Measurements from ENCODE around the gene STXBP4.
A peak's percentile ranks its signal among the peaks of the same experiment; 100 is the strongest.

Gene STXBP4, protein sequence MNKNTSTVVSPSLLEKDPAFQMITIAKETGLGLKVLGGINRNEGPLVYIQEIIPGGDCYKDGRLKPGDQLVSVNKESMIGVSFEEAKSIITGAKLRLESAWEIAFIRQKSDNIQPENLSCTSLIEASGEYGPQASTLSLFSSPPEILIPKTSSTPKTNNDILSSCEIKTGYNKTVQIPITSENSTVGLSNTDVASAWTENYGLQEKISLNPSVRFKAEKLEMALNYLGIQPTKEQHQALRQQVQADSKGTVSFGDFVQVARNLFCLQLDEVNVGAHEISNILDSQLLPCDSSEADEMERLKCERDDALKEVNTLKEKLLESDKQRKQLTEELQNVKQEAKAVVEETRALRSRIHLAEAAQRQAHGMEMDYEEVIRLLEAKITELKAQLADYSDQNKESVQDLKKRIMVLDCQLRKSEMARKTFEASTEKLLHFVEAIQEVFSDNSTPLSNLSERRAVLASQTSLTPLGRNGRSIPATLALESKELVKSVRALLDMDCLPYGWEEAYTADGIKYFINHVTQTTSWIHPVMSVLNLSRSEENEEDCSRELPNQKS

DNA sequence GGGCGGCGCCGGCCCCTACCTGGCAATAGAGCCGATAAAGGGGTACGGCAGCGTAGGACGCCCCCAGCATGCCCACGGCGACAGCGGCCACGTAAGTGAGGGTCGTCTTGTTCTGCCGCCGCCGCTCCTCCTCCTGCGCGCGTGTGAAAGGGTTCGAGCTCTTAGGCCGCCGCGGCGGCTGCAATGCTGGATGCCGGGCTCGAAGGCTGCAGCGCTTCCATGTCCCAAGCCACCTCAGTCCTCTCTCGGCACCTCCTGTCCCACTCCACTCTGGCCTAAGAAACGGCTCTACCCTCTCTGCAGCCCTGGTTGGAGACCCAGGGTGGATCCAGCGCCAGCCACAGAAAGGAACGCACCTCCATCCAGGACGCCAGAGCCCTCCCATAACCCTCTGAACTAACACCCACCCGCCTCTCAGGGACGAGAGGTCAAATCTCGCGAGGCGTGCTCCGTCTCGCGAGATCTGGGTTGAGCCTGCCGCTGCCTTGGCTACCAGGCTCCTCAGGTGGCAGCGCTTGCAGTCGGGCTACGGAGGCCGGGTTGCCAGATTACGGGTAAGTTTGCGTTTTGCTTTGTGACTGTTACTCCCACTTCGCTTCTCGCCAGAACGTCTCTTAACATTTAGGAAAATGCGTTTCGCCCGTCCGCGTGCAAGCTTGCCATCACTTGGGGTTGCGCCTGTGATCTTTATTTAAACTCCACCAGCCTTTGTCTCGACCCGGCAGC lies at the start of gene STXBP4, which contains the start of gene COX11:
STXBP4 (plus strand) TSS at position 504 of the 726 bp plus-strand sequence. CDS start 17,455 bp downstream, outside the sequence.
COX11 (minus strand) TSS at position 393 of the 726 bp plus-strand sequence; CDS start at position 385, 8 bp downstream.
- DNase-seq, result peak; percentile 97

DNA sequence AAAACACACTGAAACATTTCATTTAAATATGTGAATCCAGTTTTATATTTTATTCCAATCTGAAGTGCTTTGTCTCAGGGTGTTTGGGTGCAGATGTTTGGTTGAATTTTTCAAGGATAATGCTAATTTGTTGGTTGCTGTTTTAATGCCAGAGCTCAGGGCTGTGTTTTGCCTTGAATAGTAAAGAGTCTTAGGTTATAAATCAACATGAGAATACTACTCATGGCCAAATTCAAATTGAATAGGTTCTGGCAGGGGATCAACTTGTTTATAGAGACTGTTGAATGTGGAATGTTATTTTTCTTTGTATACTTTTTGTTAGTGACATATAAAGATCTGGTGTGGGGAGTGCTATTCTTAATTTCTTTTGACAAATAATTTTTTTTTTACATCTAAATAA lies 49.1 kb upstream of the STXBP4 start:
- DNase-seq, result no peak

DNA sequence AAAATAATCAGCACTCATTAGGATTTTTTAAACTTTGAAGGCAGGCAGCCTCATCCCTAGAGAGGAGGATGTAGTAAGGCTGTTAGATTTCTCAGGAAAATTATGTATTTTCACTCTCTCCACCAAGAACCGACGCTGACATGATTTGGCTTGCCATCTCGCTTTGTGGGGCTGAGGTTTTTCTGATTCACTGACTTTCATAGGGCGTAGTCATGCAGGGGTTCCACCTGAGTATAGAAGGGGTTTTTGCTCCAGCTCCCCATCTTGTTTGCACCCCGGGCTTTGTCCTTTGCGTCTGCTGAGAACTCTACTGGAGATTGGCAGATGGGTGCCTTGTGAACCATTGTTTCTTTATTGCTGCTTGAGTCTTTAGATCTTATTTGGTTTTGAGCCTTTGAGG lies 47.7 kb upstream of the STXBP4 start:
- no peak for DNase-seq

DNA sequence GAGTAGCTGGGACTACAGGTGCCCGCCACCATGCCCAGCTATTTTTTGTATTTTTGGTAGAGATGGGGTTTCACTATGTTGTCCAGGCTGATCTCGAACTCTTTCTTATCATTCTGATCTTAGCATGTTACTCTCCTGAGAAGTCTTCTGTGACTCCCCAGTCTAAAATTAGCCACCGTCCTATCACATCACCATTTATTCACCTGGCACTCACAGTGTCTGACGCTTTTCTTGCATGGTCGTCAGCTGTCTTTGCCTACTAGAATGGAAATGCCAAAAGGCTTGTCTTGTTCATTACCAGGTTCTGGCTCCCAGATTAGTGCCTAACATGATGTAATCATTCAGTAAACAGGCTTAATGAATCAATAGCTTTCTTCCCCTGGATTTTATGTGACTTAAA lies 44.2 kb upstream of the STXBP4 start:
- no peak for DNase-seq

DNA sequence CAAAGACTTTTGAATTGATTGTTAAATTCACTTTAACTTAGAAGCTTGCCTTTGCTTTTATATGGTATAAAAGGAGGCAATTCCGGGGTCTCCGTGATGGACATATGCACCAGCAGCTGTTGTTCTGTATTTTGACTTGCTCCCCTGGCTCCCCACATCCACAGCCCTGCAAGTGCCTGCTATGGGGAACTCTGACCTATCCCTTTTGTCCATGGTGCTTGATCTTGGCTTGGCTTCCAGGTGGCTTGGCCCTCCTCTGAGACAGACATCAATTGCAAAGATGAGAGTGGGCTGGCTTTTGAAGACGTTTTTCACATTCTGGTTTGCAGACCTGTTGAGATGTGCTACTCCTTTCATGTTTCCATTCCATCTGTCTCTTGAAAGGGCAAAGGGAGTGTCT lies 41.0 kb upstream of the STXBP4 start:
- no peak for DNase-seq

DNA sequence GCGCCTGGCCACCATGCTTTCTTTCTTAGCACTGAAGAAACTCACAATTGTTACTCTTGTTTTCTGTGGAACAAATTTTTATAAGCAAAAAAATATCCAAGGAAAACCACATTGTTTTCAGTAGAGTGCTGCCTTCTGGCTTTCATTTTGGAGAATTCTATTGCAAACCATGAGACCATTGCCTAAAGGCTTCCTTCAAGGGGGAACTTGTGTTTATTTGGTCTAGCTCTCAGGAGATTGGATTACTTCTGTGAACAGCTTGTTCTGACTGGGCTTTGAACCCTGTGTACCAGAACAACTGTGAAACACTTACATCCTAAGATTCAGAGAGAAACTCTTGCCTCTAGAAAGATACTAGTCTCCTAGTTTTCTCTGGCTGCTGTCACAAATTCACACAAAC lies 35.9 kb upstream of the STXBP4 start:
- DNase-seq, result no peak

DNA sequence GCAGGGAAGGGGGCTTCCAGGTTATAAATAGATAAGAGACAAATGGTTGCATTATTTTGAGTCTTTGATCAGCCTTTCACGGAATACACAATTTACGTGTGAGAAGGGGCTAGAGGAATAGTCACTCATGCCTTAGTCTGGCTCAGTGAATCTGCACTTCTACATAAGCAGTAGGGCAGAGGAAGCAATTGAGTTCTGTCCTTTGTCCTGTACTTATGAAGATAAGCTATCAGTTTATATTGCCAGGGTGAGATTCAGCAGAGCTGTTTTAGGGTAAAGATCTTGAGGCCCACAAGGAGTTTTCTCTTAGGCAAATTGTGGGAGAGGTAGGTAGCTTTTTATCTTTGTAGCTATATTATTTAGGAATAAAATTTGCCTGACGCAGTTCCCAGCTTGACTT lies 34.6 kb upstream of the STXBP4 start:
- DNase-seq, result no peak

DNA sequence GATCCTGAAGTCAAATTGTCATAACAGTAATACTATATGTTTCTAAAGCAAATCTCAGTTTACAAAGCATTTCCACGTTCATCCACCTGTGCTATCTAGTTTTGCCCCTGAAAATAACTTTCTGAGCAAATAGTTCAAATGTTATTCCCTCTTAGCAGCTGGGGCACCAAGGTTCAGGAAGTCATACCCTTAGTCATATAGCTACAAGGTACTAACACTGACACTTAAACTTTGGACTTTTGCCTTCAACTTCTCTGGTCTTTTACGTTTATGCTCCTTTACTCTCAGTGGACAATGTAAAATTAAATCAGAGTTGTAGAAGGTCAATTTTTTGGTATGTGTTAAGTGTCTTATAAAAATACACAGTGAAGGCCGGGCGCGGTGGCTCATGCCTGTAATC lies 33.1 kb upstream of the STXBP4 start:
- DNase-seq, result no peak

DNA sequence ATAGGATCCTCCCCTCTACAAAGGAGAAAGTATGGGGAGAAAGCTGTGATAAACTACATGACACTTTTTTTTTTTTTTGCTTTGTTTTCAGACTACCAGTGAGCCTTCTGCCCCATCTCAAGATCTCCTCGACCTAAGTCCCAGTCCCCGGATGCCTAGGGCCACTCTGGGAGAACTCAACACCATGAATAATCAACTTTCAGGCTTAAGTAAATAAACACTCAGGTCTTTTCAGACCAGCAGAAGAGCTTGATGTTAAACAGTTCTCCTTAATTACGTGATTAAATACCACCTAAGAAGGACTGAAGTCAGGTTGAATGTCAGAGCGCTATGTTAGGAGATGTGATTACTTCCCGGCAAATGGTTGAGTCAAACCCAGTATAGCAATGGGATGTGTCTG lies 31.5 kb upstream of the STXBP4 start:
- no peak for DNase-seq

DNA sequence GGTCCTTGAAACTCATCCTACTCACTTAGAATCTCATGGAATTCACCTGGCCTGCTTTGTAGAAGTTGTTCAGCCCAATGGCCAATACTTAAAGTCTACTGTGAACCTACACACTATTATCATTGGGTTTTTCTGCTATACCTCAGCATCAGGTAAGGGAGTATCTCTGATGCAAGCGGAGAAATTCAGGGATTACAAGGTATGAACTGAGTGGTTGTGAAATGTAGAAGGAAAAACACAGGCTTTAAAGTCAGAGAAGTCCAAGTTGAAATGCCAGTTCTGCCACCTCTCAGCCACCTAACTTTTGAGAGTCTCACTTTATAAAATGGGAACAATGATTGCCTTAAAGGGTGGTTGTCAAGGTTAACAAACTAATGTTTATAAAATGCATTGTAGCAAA lies 31.1 kb upstream of the STXBP4 start:
- DNase-seq, result no peak

DNA sequence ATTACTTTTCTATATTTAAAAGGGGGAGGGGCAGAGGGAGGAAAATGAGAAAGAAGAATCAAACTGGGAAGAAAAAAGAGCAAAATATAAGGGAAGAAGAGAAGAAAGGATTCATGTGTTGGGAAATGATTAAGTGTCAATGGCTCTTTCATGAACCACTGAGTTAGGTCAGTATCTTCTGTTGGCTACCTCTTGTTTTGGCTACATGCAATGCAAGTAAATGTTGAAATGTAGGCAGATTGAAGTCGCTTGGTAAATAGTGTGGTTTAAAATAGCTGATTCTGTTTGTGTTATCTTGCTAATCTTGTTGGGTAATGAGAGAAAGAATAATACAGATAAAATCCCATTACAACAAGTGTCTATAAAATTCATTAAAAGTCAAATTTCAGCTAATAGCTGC lies 27.3 kb upstream of the STXBP4 start:
- DNase-seq, result no peak

DNA sequence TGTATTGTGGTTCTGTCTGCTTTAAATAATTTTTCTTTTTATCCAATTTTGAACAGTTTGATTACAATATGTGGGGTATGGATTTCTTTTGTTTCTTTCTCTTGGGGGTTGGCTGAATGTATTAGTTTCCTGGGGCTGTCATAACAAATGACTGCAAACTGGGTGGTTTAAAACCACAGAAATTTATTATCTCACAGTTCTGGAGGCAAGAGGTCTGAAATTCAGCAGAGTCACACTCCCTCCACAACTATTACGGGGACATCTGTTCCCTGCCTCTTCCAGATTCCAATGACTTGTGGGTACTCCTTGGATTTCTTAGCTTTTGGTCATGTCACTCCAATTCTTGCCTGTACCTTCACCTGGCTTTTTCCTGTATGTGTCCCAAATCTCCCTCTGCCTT lies 23.8 kb upstream of the STXBP4 start:
- DNase-seq, result no peak

DNA sequence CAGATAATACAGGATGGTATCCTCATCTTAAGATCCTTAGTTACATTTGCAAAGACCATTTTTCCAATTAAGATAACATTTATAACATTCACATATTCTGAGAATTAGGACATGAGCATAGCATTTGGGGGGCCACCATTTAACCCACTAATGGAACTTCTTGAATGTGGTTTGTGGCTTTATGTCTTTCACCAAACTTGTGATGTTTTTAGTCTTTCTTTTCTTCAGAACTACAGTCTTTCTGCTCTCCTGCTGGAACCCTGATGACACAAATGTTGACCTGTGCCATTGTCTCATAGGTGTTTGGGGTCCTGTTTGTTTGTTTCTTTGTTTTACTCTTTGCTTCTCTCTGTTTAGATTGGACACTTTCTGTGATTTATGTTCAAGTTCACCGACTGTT lies 23.3 kb upstream of the STXBP4 start:
- DNase-seq, result no peak

DNA sequence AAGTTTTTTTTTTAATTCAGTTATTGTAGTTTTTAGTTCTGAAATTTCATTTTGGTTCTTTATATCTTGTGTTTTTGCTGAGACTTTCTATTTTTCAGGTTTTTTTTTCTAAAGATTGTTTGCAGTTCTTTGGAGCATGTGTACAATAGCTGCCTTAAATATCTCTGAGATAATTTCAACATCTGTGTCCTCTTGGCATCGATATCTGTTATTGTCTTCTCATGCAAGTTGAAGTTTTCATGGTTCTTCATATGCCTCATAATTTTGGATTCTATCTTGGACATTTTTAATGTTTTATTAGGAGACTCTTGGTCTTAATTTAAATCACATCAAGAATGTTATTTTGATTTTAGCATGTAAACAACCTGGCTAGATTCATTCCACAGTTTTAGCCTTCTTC lies 22.9 kb upstream of the STXBP4 start:
- no peak for DNase-seq

DNA sequence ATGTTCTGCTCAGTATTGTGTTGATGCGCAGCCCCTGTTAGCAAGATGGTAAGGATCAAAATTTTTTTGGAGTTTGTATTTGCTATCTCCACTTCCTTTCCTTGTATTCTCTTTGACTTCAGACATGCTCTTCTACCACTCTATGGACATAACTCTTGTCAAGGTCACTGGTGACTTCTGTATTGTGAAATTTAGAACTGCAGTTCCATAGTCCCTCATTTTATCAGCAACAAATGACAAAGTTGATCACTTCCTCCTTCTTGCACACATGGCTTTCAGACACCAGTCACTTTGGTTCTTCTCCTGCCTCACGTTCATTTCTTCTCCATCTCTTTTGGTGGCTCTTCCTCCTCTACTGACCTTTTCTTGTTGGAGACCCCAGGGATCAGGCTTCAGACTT lies 21.2 kb upstream of the STXBP4 start:
- DNase-seq, result no peak

DNA sequence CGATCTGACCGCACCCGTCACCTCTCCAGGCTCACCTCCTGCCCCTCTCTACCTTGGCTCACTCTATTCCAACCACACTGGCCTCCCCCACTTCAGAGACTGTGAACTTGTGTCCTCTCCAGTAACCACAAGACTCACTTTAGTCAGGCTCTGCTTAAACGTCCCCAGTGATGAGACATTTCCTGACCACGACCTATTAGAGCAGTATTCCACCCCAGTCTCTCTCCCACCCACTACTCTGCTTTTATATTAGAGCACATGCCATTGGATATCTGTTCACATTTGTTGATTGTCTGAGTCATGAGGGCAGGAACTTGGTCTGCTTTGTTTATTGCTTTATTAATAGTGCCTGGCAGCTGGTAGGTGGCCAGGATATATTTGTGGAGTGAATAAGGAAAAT lies 20.2 kb upstream of the STXBP4 start:
- DNase-seq, result no peak

DNA sequence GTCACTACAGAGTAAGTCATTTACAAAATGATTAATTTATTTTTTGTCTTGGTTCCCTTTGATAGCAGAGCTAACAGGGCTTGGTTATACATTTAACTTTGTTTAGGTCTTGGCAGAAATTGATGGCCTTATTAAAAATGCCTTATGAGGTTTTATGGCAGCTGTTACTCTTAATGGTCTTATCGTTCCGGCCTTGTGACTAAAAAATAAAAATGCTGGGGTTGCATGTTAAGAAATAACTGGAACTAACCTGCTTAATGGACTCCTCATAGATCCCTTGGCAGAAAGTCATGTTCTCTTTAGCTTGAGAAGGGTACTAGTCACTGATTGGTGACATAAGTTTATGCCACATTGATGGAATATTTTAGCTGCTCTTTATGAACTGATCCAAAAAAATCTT lies 18.4 kb upstream of the STXBP4 start:
- DNase-seq, result no peak

DNA sequence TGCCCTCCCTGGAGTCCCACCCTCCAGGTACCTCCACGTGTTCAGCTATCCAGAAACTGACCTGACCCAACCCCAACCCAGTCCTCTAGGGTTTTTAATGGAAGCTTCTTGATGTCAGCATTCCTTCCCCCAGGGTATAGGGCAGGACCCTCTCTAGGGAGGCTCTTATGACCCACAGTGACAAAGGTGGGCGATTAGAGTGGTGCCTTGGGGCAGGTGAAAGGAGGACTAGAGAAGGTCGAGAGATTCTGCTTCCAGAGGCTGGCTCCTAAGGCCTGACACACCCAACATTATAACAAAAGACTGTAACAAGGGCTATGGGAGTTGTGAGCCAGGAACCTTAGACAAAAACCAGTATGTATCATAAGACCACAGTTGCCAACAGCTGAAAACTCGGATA lies 17.3 kb upstream of the STXBP4 start:
- DNase-seq, result no peak

DNA sequence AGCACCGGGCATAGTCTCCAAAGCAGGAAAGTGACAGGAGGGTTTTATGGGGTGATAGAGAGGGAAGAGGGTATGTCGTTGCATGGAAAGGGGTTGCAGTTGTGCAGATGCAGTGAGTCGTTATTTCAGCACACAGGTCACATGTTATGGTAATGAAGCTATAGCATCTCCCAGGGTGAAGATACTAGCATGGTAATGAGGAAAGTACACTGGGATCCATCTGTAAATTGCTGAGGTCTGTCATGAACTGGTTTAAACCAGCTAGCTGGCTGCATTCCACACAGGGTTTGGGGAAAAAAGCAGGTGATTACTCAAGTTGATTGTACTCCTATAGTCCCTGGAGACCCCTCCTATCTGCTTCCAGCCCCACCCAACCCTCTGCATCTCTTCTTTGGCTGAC lies 11.8 kb upstream of the STXBP4 start:
- DNase-seq, result no peak

DNA sequence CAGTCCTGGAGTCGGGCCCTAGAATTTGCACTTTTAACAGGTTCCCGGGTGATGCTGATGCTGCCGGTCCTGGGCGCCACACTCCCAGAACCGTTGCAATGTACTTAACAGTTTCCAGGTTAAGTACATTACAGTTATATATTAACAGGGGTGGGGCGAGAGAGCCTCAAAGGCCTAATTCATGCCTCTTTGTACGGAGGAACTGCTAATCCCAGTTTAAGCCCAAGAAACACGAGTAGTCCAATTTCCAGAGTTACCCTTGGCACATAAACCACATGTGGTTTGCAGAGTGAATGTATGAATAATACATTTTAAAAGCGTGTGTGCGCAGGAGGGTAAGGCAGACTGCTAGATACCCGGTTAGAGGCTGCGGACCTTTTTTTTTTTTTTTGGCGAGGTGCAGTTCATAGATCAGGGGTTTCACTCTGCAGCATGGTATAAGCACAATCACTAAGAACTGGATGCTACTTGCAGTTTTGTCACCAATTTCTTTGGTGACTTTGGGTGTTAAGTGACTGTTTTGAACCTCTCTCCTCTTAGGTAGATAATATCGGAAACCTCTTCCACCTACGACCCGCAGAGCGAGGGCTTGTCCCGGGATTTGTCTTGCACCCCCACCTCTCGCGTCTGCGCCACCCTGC lies 824 bp upstream of the STXBP4 start:
- peak; percentile 66 for DNase-seq

DNA sequence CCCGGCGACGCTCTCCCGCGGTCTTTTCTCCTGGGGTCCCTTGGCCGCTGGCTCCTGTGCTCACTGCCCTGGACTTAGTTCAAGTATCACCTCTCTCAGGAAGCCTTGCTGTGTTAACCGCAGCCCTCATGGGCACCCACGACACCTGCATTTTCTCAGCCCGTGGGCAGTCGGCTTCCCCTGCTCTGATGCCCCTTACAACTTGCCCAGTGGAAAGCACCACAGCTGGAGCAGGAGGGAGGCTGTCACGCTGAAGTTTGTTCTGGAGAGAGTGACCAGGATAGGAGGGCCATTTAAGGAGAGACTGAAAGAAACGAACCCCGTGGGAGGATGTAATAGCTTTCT lies 395 bp downstream of the STXBP4 start:
- DNase-seq, result peak; percentile 22

DNA sequence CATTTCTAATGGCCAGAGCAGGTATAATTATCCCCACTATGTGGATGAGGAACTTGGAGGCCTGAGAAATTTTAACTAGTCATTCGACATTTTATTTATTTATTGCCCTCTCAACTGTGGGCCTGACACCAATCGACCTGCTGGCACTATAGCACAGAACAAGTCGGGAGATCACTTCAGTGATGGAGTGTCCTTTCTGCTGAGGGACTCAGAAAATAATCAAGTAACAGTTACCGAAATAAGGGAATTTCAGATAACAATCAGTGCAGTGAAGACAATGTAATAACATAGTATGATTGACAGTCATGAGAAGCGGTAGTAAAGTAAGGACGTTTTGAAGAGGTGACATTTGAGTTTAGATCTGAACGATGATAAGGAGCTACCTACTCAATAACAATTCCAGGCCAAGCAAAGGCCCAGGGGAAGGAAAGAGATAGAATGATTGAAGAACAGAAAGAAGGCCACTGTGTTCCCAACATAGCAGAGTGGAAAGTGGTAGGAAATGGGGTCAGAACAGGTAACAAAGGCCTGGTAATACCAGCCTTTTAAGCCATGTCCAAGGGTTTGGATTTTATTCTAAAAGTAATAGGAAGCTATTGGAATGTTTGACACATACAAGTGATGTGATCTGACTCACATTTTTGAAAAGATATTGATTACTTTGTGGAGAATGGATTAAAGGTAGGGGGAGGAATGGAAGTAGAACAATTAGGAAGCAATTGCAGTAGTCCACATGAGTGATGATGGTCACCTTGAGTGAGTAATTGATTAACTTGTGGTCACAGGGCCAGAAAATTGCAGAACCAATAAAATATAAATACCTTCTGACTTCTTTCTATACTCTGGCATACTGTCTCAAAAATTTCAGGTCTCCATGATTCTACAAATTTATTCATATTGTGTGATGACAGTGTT lies 1.4 kb downstream of the STXBP4 start:
- DNase-seq, result no peak

DNA sequence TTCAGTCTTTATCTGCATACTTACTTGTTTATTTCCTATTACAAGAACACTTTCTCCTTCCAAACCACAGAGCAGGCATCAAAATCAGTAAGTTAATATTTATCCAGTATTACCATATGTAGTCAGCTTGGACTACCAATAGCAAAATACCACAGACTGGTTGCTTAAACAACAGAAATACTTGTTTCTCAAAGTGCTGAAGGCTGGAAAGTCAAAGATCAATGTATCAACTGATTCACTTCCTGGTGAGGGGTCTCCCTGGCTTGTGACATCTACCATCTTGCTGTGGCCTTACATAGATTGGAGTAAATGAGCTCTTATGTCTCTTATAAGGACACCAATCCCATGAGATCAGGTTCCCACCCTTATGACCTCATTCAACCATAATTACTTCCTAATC lies 2.6 kb downstream of the STXBP4 start:
- DNase-seq, result no peak
